HG02610 (cell line): ENCODE results near the gene IGF2BP2.
"Not testable (repeated sequence)": the region's sequence is repeated elsewhere in the genome, so short reads cannot be mapped to it uniquely, and the experiment has no call there.

ENCODE experiments used
- ATAC-seq: cut with Tn5 transposase; IDR thresholded peaks from one replicate; pipeline ENCODE4 v1.9.1; 2021; ENCODE audit warnings: mild to moderate bottlenecking, moderate library complexity; ENCODE audit not compliant: unreplicated experiment

IGF2BP2 gene

GRCh38 chr3:185807445-185808068 is 17.3 kb downstream of the IGF2BP2 start:
- ATAC-seq, result no peak

DNA sequence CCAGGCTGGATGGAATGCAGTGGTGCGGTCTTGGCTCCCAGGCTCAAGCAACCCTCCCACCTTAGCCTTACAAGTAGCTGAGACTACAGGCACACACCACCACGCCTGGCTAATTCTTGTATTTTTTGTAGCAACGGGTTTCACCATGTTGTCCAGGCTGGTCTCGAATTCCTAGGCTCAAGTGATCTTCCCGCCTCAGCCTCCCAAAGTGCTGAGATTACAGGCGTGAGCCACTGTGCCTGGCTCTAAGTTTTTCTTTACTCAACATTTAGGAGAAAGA is 26.1 kb downstream of the IGF2BP2 start:
- ATAC-seq, result not testable (repeated sequence)

- no peak for ATAC-seq
Observed at GRCh38 chr3:185797993-185798830, 26.6 kb downstream of the IGF2BP2 start.

DNA sequence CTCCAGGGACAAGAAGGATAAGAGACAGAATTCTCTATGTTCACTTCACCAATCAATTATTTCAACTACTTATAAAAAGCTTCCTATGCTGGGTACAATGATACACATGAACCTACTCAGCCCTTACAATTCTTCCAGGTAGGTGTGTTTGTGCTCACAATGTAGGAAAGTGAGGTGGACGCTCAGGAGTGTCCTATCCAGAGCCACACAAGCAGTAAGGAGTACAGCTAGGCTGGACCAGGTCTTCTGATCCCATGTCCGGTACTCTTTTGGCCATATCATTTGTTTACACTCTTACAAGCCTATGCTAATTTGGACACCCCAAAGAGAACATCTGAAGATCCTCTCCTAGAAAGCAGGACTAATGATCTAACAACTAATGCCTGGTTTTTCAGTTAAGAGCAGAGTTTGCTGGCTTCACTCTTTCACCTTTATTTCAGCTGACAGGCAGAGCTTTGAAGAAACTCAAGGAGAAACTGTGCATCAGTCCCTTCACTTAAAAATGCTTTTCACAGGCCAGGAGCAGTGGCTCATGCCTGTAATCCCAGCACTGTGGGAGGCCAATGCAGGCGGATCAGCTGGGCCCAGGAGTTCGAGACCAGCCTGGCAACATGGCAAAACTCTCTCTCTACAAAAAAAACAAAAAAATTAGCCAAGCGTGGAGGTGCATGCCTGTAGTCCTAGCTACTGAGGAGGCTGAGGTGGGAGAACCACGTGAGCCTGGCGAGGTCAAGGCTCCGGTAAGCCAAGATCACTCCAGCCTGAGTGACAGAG is 27.5 kb downstream of the IGF2BP2 start:
- ATAC-seq, result no peak

- ATAC-seq, result no peak
Observed at GRCh38 chr3:185796431-185797107, 28.3 kb downstream of the IGF2BP2 start.

- no peak for ATAC-seq
Observed at GRCh38 chr3:185793381-185793780, 31.5 kb downstream of the IGF2BP2 start.

DNA sequence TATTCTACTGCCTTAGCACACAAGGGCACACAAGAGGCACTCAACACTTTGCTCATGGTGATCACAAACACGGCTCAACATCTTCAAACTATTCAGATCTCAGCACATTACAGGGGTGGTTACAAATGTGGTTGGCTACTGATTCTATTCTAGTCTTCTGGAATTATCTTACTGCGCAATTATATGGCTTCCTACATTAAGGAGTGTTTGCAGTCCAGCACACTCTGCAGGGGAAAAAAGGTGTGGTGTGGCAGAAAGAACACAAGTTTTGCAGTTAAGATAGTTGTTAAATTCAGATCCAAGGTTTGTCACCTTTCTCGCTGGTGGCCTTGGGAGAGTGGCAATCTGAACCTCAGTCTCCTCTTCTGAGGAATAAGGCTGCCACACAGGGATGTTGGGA is 31.9 kb downstream of the IGF2BP2 start:
- no peak for ATAC-seq

DNA sequence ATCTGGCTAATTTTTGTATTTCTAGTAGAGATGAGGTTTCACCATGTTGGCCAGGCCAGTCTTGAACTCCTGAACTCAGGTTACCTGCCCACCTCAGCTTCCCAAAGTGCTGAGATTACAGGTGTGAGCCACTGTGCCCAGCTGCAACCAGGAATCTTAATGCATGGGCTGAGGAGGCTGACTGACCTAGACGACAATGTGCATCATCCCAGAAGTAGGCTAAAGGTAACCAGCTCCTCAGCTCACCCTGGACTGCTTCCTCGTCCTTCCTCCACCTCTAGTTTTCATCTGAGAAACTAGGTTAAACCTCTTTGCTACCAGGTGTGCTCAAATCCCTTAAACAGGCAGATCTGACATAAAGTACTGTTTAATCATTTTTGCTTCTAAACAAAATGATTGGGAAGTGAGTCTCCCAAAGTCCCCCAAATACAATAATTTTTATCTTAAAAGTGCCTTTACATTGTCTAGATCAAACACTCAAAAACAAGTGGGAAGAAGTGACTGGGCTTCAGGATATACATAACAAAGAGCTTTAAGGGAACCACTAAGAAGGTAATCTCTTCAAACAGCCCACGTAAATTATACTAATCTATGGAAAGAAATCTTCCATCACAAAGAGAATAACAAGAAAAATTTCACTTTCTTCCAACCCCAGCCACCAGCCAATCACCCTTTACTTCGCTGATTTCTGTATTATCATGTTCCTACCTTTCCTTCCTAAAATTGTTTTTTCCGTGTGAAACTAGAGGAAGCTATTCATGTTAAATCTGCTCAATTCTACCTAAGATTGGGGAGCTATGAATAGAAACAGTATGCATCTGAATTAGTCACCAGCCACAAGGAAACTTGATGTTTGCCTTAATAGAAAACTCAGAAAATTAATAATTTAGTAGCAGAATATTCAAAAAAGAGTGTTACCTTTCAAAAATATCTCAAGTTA is 34.7 kb downstream of the IGF2BP2 start:
- ATAC-seq, result no peak

GRCh38 chr3:185789134-185789533 is 35.7 kb downstream of the IGF2BP2 start:
- ATAC-seq, result no peak

- ATAC-seq, result no peak
Observed at GRCh38 chr3:185788292-185788691, 36.5 kb downstream of the IGF2BP2 start.

GRCh38 chr3:185786956-185787877 is 37.6 kb downstream of the IGF2BP2 start:
- ATAC-seq, result no peak

DNA sequence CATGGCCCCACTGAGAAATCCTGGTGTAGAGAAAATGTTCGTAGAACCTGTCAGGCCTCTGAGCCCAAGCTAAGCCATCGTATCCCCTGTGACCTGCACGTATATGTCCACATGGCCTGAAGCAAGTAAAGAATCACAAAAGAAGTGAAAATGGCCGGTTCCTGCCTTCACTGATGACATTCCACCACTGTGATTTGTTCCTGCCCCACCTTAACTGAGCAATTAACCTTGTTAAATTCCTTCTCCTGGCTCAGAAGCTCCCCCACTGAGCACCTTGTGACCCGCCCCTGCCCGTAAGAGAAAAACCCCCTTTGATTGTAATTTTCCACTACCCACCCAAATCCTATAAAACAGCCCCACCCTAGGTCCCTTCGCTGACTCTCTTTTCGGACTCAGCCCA is 38.6 kb downstream of the IGF2BP2 start:
- not testable (repeated sequence) for ATAC-seq

DNA sequence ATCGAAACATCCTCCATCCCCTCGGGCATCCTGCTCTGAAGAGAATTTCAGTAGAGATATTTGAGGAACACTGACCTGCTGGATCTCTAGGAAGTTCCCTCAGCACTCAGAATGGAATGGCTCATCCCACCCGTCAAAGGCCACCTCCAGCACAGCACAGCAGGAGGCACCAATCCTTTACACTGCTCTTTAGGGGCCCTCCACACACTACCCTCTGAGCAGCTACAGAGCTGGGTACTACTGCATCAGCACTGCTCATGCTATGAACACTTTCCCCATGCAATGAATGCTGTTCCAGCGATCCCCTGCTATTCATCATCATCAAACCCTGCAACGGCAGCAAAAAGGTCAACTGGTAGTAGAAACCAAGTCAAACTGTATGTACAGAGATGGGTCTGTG is 40.5 kb downstream of the IGF2BP2 start:
- no peak for ATAC-seq

GRCh38 chr3:185781759-185782158 is 43.1 kb downstream of the IGF2BP2 start:
- no peak for ATAC-seq

DNA sequence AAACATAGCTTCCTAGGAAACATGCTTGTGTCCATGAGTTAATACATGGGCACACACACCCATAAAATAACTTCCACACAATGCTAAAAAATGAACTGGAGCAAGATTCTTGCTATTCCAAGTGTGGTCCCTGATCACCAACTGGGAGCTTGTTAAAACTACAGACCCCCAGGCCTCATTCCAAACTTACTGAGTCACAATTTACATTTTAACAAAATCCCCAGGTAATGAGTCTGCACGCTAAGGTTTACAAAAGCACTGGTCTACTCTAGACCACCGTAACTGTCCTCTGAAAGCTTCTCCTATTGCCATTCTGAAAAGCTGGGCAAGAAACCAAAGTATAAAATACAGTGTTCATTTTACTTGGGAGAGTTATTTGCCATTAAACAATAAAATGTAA is 45.4 kb downstream of the IGF2BP2 start:
- ATAC-seq, result no peak

- ATAC-seq, result no peak
Observed at GRCh38 chr3:185778821-185779220, 46.0 kb downstream of the IGF2BP2 start.

DNA sequence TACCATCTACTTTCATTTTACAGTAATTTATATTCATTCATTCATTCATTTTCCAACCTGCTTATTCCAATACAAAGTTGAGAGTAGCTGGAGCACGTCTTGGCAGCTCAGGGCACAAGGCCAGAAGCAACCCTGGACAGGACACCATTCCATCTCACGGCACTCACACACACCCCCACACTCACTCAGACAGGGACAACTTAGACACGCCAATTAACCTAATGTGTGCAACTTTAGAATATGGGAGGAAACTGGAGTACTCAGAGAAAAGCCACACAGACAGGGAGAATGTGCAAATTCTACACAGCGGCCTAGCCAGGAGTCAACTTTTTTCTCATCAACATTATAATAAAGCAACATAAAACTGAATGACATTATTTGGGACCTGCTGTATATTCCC is 46.7 kb downstream of the IGF2BP2 start:
- no peak for ATAC-seq

DNA sequence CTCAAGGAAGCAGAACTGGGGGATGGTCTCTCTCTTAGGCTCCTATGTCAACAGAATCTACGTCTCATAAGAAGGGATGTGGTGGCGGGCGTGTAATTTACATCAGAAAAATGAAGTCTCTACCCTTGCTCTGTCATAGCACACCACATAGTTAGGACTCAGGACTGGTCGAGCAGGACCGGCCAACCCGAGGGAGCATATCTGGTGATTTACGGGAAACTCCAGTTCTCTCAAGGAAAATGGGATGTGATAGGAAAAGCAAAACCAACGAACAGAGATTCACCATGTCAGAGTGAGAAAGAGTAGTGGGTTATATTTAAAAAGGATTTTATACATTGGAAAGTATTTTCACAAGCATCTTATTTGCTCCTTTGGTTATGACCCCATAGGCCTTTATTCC is 54.7 kb downstream of the IGF2BP2 start:
- no peak for ATAC-seq

- not testable (repeated sequence) for ATAC-seq
Observed at GRCh38 chr3:185768578-185768982, 56.3 kb downstream of the IGF2BP2 start.
